HCT116 (cell line): Measurements from ENCODE around the gene MKI67. TPM values are rescaled to one million over a fixed set of nuclear protein-coding genes. Genes with fewer than 3 reads are reported as not detected.

Experiments
- ATAC-seq: fragments of 200-7000 bp; cut with Tn5 transposase; 2 replicates; pipeline ENCODE4 v1.9.1; 2020; ENCODE audit warnings: mild to moderate bottlenecking, moderate library complexity
- BruUV-seq: library from RNA; stranded (reverse); fragments of 400-500 nt; replicated peaks from 2 replicates; lab custom pipeline; 2021; lab: Mats Ljungman, UMichigan
- CTCF ChIA-PET: fragments of 300-600 bp; sonication (Branson Sonifier 250); formaldehyde crosslinking; loops from one replicate; lab custom pipeline; 2021; ENCODE audit warnings: antibody characterized with exemption; lab: Charles Lee
- POLR2A ChIA-PET: fragments of 300-600, 350-600 bp; sonication (Branson Sonifier 250); formaldehyde crosslinking; loops from one replicate; lab custom pipeline; 2021; ENCODE audit warnings: antibody characterized with exemption; lab: Charles Lee
- RAD21 ChIA-PET, 2 experiments: fragments of 300-600 bp; sonication (Branson Sonifier 250); formaldehyde crosslinking; loops; one replicate each; lab custom pipeline; 2023; ENCODE audit warnings: low total read pairs in 2 of 2; ENCODE audit not compliant: uncharacterized antibody in 2 of 2, unreplicated experiment in 2 of 2, low non-redundant PET in 1 of 2; lab: Charles Lee
- DNase-seq: peaks from one replicate; pipeline ENCODE4 v3.0.0-alpha.2; 2010; ENCODE audit warnings: low read depth, low spot score
- H2AFZ ChIP-seq: fragments of 200-600 bp; shearing (Covaris generic), sonication (generic); 2 replicates; pipeline ENCODE4 v1.6.1; 2017; ENCODE audit warnings: low read depth, mixed run types, mixed read lengths, antibody characterized with exemption, low read length; ENCODE audit not compliant: poor library complexity, severe bottlenecking
- H3K27ac ChIP-seq: 2 replicates; pipeline ENCODE4 v1.5.1; 2012; ENCODE audit warnings: low read depth, low read length
- H3K27me3 ChIP-seq: fragments of 200-600 bp; sonication (generic); 2 replicates; pipeline ENCODE4 v1.6.1; 2016; ENCODE audit warnings: mixed run types, low read length, mixed read lengths; ENCODE audit not compliant: insufficient read depth
- H3K36me3 ChIP-seq, 2 experiments: fragments of 200-500 bp in 1 of 2; fragments of 200-600 bp in 1 of 2; sonication (Bioruptor generic) in 1 of 2; sonication (generic) in 1 of 2; 2 replicates each; pipeline versions ENCODE4 v1.5.1 to v1.6.1; 2014 to 2016; ENCODE audit warnings: low read length in 2 of 2, inconsistent platforms in 1 of 2, mixed read lengths in 1 of 2, mixed run types in 1 of 2; ENCODE audit not compliant: insufficient read depth in 2 of 2, control insufficient read depth in 1 of 2
- H3K4me1 ChIP-seq, 2 experiments: fragments of 200-600 bp in 1 of 2; sonication (generic) in 1 of 2; 2 replicates each; pipeline versions ENCODE4 v1.5.1 to v1.6.1; 2012 to 2017; ENCODE audit warnings: low read length in 2 of 2, inconsistent platforms in 1 of 2, mild to moderate bottlenecking in 1 of 2, mixed read lengths in 1 of 2, mixed run types in 1 of 2, moderate library complexity in 1 of 2; ENCODE audit not compliant: insufficient read depth in 2 of 2, control insufficient read depth in 1 of 2
- H3K4me2 ChIP-seq: fragments of 200-600 bp; sonication (generic); 2 replicates; pipeline ENCODE4 v1.6.1; 2017; ENCODE audit warnings: mixed run types, low read length, mixed read lengths
- H3K4me3 ChIP-seq, 2 experiments: fragments of 200-600 bp in 1 of 2; sonication (generic) in 1 of 2; replicated peaks in 1 of 2; 2 replicates each; pipeline ENCODE4 v1.5.1; 2011 to 2016; ENCODE audit warnings: low read length in 2 of 2, control low read depth in 1 of 2, low read depth in 1 of 2, mild to moderate bottlenecking in 1 of 2, mixed read lengths in 1 of 2, mixed run types in 1 of 2
- H3K79me2 ChIP-seq: fragments of 200-600 bp; sonication (generic); 2 replicates; pipeline ENCODE4 v1.6.1; 2017; ENCODE audit warnings: mild to moderate bottlenecking, mixed run types, low read length, moderate library complexity, mixed read lengths; ENCODE audit not compliant: insufficient read depth
- H3K9ac ChIP-seq: fragments of 200-600 bp; sonication (generic); 2 replicates; pipeline ENCODE4 v1.6.1; 2016; ENCODE audit warnings: low read length, mixed read lengths
- H3K9me2 ChIP-seq: fragments of 200-600 bp; sonication (generic), shearing (Covaris generic); 2 replicates; pipeline ENCODE4 v1.6.1; 2017; ENCODE audit warnings: mixed run types, mild to moderate bottlenecking, moderate library complexity; ENCODE audit not compliant: insufficient read depth
- H3K9me3 ChIP-seq, 2 experiments: fragments of 200-500 bp in 1 of 2; fragments of 200-600 bp in 1 of 2; sonication (Bioruptor generic) in 1 of 2; sonication (generic) in 1 of 2; 2 replicates each; pipeline ENCODE4 v1.6.1; 2014 to 2017; ENCODE audit warnings: low read length in 2 of 2, mixed read lengths in 2 of 2, inconsistent platforms in 1 of 2, low read depth in 1 of 2, mild to moderate bottlenecking in 1 of 2, mixed run types in 1 of 2, moderate library complexity in 1 of 2; ENCODE audit not compliant: control insufficient read depth in 1 of 2, insufficient read depth in 1 of 2
- H4K20me1 ChIP-seq: fragments of 200-600 bp; sonication (generic), shearing (Covaris generic); 2 replicates; pipeline ENCODE4 v1.6.1; 2017; ENCODE audit warnings: mixed run types, mild to moderate bottlenecking, moderate library complexity; ENCODE audit not compliant: insufficient read depth
- CEBPB ChIP-seq: IDR thresholded peaks from 2 replicates; pipeline ENCODE4 v1.6.1; 2012; ENCODE audit warnings: low read depth
- EGR1 ChIP-seq: IDR thresholded peaks from 2 replicates; pipeline ENCODE4 v1.6.1; 2012; ENCODE audit warnings: low read depth
- ELF1 ChIP-seq: IDR thresholded peaks from 2 replicates; pipeline ENCODE4 v1.6.1; 2012; ENCODE audit warnings: low read depth, borderline replicate concordance
- SRF ChIP-seq: IDR thresholded peaks from 2 replicates; pipeline ENCODE4 v1.6.1; 2012; ENCODE audit warnings: low read depth
- YY1 ChIP-seq: IDR thresholded peaks from 2 replicates; pipeline ENCODE4 v1.6.1; 2011; ENCODE audit warnings: low read length, low read depth, moderate library complexity, mild to moderate bottlenecking; ENCODE audit not compliant: insufficient replicate concordance; ENCODE audit errors: extremely low read depth
- intact Hi-C: fragments of 100-400 bp; cut with micrococcal nuclease; formaldehyde crosslinking; loops from 2 replicates; pipeline ENCODE4 v1.10.0; 2022
- total RNA-seq: library from RNA; stranded (reverse); gene quantifications from one replicate; pipeline ENCODE4 v1.2.1, GENCODE V29; 2021; ENCODE audit not compliant: unreplicated experiment

MKI67 gene
- total RNA-seq, 1 experiment from 2014 or later: 202 TPM

GRCh38 chr10:128084991-128085390 lies 41.2 kb downstream of the MKI67 start:
- no peak overlapping the region for H2AFZ ChIP-seq
- no peaks in the 10 kb centered on the region for H3K27me3 ChIP-seq
- no peak overlapping the region for H3K9ac ChIP-seq
- DNase-seq (no peak), ATAC-seq (no peak)
- no peak overlapping the region for H3K4me3 ChIP-seq
- ChIA-PET RAD21 (no interaction called here), POLR2A (no interaction called here), CTCF (no interaction called here)
- H3K4me2 ChIP-seq: no peak overlapping the region
- no peak for TF ChIP-seq YY1
- no TSS peak for BruUV-seq
- H3K36me3 ChIP-seq: no peaks in the 10 kb centered on the region
- intact Hi-C loops: no loop called here
- H3K9me2 ChIP-seq: no peaks in the 10 kb centered on the region
- no peak overlapping the region for H3K27ac ChIP-seq
- H3K79me2 ChIP-seq: no peaks in the 10 kb centered on the region
- H3K4me1 ChIP-seq: peaks cover 0 to 7% of the 10 kb centered on the region in 2 experiments; a peak in 1 of 4 replicates
- no peaks in the 10 kb centered on the region for H3K9me3 ChIP-seq
- H4K20me1 ChIP-seq: no peaks in the 10 kb centered on the region; the same call in 1 of the 2 replicates

GRCh38 chr10:128084364-128084763 lies 41.9 kb downstream of the MKI67 start:
- Histone ChIP-seq H3K9ac (no peak overlapping the region), H3K27me3 (no peaks in the 10 kb centered on the region), H2AFZ (no peak overlapping the region), H3K4me3 (no peak overlapping the region), H3K79me2 (no peaks in the 10 kb centered on the region), H3K9me2 (no peaks in the 10 kb centered on the region), H3K4me1 (peaks cover 0 to 7% of the 10 kb centered on the region in 2 experiments; a peak in 1 of 4 replicates), H3K4me2 (no peak overlapping the region), H3K27ac (no peak overlapping the region), H4K20me1 (no peaks in the 10 kb centered on the region; the same call in 1 of the 2 replicates), H3K9me3 (no peaks in the 10 kb centered on the region), H3K36me3 (no peaks in the 10 kb centered on the region)
- ChIA-PET POLR2A (no interaction called here), RAD21 (no interaction called here), CTCF (no interaction called here)
- TF ChIP-seq CEBPB (no peak), SRF (no peak), ELF1 (no peak), EGR1 (no peak)
- no peak for ATAC-seq
- DNase-seq: no peak
- no TSS peak for BruUV-seq
- intact Hi-C loops: no loop called here
